Muscle layer of colon (tissue), 2 donors: Measurements from ENCODE around the gene ENDOU.
A peak's percentile ranks its signal among the peaks of the same experiment; 100 is the strongest.

Experiments used
- H3K27ac ChIP-seq: one replicate; pipeline ENCODE4 v1.7.0; 2013; ENCODE audit warnings: low read depth, mild to moderate bottlenecking, low read length, moderate library complexity
- H3K27me3 ChIP-seq, 2 donors: one replicate each; pipeline ENCODE4 v1.7.0; 2013; ENCODE audit warnings: low read length in 2 of 2, mild to moderate bottlenecking in 2 of 2; ENCODE audit not compliant: insufficient read depth in 2 of 2, control insufficient read depth in 1 of 2
- H3K36me3 ChIP-seq: one replicate; pipeline ENCODE4 v1.7.0; 2013; ENCODE audit warnings: mild to moderate bottlenecking, low read length; ENCODE audit not compliant: insufficient read depth
- H3K4me1 ChIP-seq: one replicate; pipeline ENCODE4 v1.7.0; 2013; ENCODE audit warnings: mild to moderate bottlenecking, low read length; ENCODE audit not compliant: insufficient read depth
- H3K4me3 ChIP-seq, 2 donors: one replicate each; pipeline ENCODE4 v1.7.0; 2013; ENCODE audit warnings: low read length in 2 of 2, low read depth in 1 of 2, mild to moderate bottlenecking in 1 of 2, moderate library complexity in 1 of 2
- H3K9ac ChIP-seq: one replicate; pipeline ENCODE4 v1.7.0; 2013; ENCODE audit warnings: low read length
- H3K9me3 ChIP-seq: one replicate; pipeline ENCODE4 v1.7.0; 2013; ENCODE audit warnings: mild to moderate bottlenecking, low read length
- donor health status: abdominal sarcoma.
- donor health status: Adenocarcinoma of cecum.

The ENDOU gene

DNA sequence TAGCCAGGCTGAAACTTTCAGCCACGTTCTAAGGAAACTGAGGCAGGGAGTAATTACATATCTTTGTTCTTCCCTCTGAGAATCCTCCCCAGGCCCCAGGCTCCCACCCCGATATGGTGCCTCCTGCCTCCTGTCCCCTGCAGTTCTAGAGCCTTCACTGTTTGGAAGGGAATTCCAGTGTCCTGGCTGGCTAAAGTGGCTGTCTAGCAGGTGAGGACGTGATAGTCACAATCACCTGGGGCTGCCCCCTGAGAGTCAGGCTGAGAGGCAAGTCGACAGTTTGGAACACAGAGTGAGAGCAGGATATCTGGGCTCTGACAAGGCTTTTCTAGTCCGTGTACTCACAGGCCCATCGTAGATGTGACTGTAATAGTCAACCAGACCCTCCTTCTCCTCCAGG lies 13.1 kb downstream of the ENDOU start:
- Histone ChIP-seq H3K9me3 (no peaks in the 10 kb centered on the region), H3K27me3 (no peaks in the 10 kb centered on the region), H3K4me3 (no peak overlapping the region), H3K9ac (no peak overlapping the region), H3K27ac (no peak overlapping the region), H3K4me1 (peaks cover 32% of the 10 kb centered on the region), H3K36me3 (no peaks in the 10 kb centered on the region)

DNA sequence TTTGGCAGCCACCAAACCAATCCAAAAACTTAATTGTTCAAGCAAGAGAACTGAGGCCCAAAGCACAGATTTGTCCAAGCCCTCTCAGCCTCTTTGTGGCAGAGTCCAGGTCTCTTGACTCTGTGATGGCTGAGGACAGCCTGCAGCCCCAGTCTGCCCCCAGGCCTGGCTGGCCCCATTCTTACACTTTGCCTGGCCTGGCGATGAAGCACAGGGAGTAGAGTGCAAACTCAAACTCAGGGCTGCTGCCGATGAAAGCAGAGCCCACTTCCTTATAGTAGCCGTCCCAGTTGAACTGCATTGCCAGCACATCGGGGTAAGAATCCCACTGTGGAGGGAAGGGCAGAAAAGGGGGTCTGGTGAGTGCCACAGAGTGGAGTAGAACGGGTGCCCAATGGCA lies 13.8 kb downstream of the ENDOU start:
- Histone ChIP-seq H3K9me3 (no peaks in the 10 kb centered on the region), H3K4me1 (peaks cover 31% of the 10 kb centered on the region), H3K36me3 (no peaks in the 10 kb centered on the region), H3K27ac (no peak overlapping the region), H3K4me3 (no peak overlapping the region), H3K9ac (no peak overlapping the region), H3K27me3 (no peaks in the 10 kb centered on the region)

DNA sequence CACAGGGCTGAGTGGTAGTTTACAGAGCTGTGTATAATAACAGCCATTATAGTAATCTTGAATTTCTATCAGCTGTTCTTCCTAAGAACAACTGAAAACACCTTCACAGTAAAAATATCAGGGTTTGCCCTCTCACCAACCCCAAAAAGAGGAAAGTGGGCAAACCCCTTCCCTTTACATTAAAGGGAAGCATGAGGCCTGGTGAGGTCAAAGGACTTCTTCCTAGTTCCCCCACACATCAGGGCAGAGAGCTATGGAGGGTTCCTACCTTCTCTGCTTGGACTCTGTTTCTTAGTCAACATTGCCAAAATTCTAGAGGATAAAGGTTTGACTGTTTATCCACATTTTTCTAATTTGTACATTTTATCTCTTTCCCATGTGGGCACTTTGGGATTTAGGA lies 15.0 kb downstream of the ENDOU start:
- Histone ChIP-seq H3K27me3 (no peaks in the 10 kb centered on the region), H3K9me3 (no peaks in the 10 kb centered on the region), H3K4me3 (no peak overlapping the region), H3K27ac (no peak overlapping the region), H3K4me1 (peaks cover 19% of the 10 kb centered on the region), H3K9ac (no peak overlapping the region), H3K36me3 (no peaks in the 10 kb centered on the region)

DNA sequence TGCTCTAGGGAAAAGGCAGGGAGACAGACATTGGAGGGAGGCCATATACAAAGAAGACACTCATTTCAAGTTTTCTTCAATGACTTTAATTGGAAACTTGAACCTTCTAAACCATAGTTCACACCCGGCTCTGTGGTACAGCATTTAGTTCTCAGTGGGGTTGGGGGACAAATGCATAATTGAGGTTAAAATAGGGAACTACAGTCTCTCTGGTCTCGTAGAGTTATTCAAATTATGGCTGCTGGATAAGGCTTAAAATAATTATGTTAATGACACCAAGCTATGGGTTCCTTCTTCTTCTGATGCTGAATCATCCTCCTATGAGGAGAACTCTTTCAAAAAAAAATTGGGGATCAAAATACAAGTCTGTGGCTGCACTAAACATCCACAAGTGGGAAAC lies 15.6 kb downstream of the ENDOU start:
- Histone ChIP-seq H3K9ac (no peak overlapping the region), H3K9me3 (no peaks in the 10 kb centered on the region), H3K27me3 (no peaks in the 10 kb centered on the region), H3K4me3 (no peak overlapping the region), H3K27ac (no peak overlapping the region), H3K36me3 (no peaks in the 10 kb centered on the region), H3K4me1 (peaks cover 17% of the 10 kb centered on the region)

DNA sequence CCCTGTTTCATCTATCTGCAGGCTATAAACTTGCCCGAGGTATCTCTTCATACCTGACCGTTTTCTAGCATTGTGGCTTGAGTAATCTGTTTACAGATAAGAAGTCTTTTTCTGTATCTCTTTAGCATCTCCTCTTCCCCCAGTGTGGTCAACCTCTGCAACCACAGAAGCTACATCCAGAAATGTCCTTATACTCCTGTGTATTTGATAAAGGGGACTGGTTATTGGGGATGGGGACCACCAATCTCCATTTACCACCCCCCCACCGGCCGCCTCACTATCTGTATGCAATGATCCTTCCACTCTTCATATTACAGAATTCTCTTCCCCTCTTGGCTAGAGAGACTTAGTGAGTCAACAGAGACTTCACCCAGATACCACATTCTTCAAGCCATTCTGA lies 16.1 kb downstream of the ENDOU start:
- Histone ChIP-seq H3K9me3 (no peaks in the 10 kb centered on the region), H3K36me3 (no peaks in the 10 kb centered on the region), H3K27me3 (no peaks in the 10 kb centered on the region), H3K4me1 (peaks cover 18% of the 10 kb centered on the region), H3K9ac (no peak overlapping the region), H3K4me3 (no peak overlapping the region), H3K27ac (no peak overlapping the region)

DNA sequence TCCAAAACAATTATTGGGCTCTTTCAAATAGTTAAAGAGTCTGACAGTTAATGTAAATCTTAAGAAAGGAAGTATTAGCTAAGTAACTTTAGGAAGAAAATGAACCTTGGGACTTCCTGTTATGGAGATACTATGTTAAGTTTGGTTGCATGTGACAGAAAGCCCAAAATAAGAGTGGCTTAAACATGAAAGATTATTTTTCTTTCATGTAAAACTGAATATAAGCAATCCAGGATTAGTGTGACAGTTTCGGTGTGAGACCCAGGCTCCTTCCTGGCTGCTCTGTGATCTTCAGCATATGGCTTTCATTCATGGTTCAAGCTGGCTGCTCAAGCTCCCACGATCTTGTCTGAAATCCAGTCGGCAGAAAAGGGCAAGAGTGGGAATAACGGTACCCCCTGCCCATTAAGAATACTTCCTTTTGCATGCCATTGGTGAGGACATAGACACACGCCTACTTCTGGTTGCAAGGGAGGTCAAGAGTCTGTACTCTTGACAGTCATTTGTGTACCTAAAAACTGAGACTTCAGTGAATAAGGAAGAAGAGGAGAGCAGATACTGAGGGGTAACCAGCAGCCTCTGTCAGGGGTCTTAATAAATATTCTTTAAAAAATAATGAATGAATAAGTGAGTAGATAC lies 17.3 kb downstream of the ENDOU start:
- Histone ChIP-seq H3K27me3 (no peaks in the 10 kb centered on the region), H3K27ac (no peak overlapping the region), H3K4me3 (no peak overlapping the region), H3K9me3 (no peaks in the 10 kb centered on the region), H3K9ac (no peak overlapping the region), H3K36me3 (no peaks in the 10 kb centered on the region), H3K4me1 (peaks cover 18% of the 10 kb centered on the region)

DNA sequence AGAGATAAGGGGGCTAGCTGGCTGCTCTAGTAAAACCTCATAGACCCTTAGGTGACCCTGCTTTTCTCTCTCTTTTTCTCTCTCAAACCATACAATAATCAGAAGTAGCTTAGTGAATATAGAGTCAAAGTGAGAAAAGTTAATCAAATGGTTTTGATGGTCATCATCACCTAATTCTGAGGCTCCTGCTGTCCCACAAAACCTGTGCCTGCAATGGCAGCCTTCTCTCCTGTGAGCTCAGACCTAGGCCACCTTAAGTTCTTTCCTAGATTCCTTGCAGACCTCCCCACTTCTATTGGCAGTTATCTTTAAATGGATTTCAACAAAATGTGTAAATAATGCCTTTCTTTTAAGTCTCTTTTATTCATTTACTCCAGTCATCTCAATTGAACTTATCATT lies 17.9 kb downstream of the ENDOU start:
- no peaks in the 10 kb centered on the region for H3K27me3 ChIP-seq
- no peak overlapping the region for H3K4me3 ChIP-seq
- no peaks in the 10 kb centered on the region for H3K9me3 ChIP-seq
- peaks cover 18% of the 10 kb centered on the region for H3K4me1 ChIP-seq
- H3K9ac ChIP-seq, result no peak overlapping the region
- H3K27ac ChIP-seq, result no peak overlapping the region
- no peaks in the 10 kb centered on the region for H3K36me3 ChIP-seq

GRCh38 chr12:47705566-47706425 lies 19.5 kb downstream of the ENDOU start, which contains the start of gene RPAP3:
Gene RPAP3, minus strand, starts transcription at chr12:47706030. Its CDS starts 3,190 bp downstream, at chr12:47702840.
- H3K9ac ChIP-seq, result peak within 1 kb of the TSS; percentile 68
- peak within 1 kb of the TSS; percentile 76 to 86 for H3K4me3 ChIP-seq
- peaks cover 18% of the 10 kb centered on the region for H3K4me1 ChIP-seq

DNA sequence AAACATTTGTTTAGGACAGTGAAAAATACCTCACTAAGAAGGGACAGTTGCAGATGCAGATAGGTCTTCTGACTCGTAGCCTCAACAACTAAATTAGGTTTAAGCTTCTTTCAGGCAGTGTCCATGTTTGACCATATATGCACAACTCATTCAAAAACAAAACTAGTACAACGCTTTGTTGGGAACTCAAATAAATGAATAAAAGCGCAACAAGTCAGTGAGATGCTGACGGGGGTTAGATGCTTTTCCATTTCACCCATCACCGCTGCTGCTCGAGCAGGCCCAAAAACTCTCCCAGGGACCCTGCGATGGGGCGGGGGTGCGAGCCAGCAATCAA lies 20.1 kb downstream of the ENDOU start:
- peak overlapping the region; percentile 26 for H3K9ac ChIP-seq
- peaks cover 5% of the 10 kb centered on the region for H3K36me3 ChIP-seq
- H3K27ac ChIP-seq, result peak overlapping the region; percentile 81

More at GRCh38 chr12:47705566-47706425, 19.5 kb downstream of the ENDOU start, which contains the start of gene RPAP3:
- Histone ChIP-seq H3K9me3 (no peaks in the 10 kb centered on the region), H3K27me3 (no peaks in the 10 kb centered on the region), H3K27ac (peak within 1 kb of the TSS; percentile 81), H3K36me3 (no peaks in the 10 kb centered on the region)

DNA sequence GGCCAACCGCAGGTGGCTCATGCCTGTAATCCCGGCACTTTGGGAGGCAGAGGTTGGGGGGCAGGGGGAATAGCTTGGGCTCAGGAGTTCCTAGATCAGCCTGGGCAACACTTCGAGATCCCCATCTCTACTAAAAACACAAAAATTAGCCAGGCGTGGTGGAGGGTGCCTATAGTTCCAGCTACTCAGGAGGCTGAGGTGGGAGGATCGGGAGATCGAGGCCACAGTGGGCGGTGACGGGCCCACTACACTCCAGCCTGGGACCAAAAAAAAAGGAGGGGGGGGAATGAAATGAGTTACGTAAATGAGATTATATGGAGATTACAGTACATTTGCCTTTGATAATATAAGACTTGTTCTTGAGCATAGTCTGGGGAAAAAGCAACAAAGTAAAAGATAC lies 20.6 kb downstream of the ENDOU start:
- Histone ChIP-seq H3K27me3 (no peaks in the 10 kb centered on the region), H3K27ac (no peak overlapping the region), H3K4me1 (peaks cover 18% of the 10 kb centered on the region), H3K9me3 (no peaks in the 10 kb centered on the region), H3K4me3 (peak overlapping the region; percentile 76 to 86), H3K9ac (peak overlapping the region; percentile 26), H3K36me3 (peaks cover 7% of the 10 kb centered on the region)

More for the DNA sequence above, 20.1 kb downstream of the ENDOU start:
- Histone ChIP-seq H3K27me3 (no peaks in the 10 kb centered on the region), H3K4me1 (peaks cover 18% of the 10 kb centered on the region), H3K4me3 (peak overlapping the region; percentile 76 to 86), H3K9me3 (no peaks in the 10 kb centered on the region)

GRCh38 chr12:47700263-47700662 lies 25.0 kb downstream of the ENDOU start:
- no peaks in the 10 kb centered on the region for H3K9me3 ChIP-seq
- no peak overlapping the region for H3K9ac ChIP-seq
- no peaks in the 10 kb centered on the region for H3K27me3 ChIP-seq
- H3K27ac ChIP-seq, result no peak overlapping the region
- H3K4me3 ChIP-seq, result no peak overlapping the region
- peaks cover 13% of the 10 kb centered on the region for H3K36me3 ChIP-seq
- H3K4me1 ChIP-seq, result peaks cover 7% of the 10 kb centered on the region
